Suprapubic skin (tissue), 4 donors: Measurements from ENCODE around the gene TRPV2. TPM values are rescaled to one million over a fixed set of nuclear protein-coding genes. Genes with fewer than 3 reads are reported as not detected.

Source experiments
- DNase-seq, 2 donors: peaks; one replicate each; pipeline ENCODE4 v3.0.0-alpha.2; 2019; ENCODE audit warnings: low spot score in 2 of 2
- H3K27ac ChIP-seq: fragments of 200-600 bp; sonication (generic); one replicate; pipeline ENCODE4 v1.5.1; 2019
- H3K27me3 ChIP-seq: fragments of 200-600 bp; sonication (generic); one replicate; pipeline ENCODE4 v1.5.1; 2019
- H3K36me3 ChIP-seq: fragments of 200-600 bp; sonication (generic); one replicate; pipeline ENCODE4 v1.5.1; 2019
- H3K4me1 ChIP-seq: fragments of 200-600 bp; sonication (generic); one replicate; pipeline ENCODE4 v1.5.1; 2019
- H3K4me3 ChIP-seq: fragments of 200-600 bp; sonication (generic); one replicate; pipeline ENCODE4 v1.5.1; 2019; ENCODE audit warnings: mild to moderate bottlenecking
- H3K9me3 ChIP-seq: fragments of 200-600 bp; sonication (generic); one replicate; pipeline ENCODE4 v1.5.1; 2019
- EP300 ChIP-seq: sonication (generic); formaldehyde crosslinking; IDR thresholded peaks from one replicate; pipeline ENCODE4 v1.6.1; 2017; ENCODE audit warnings: antibody characterized with exemption
- POLR2A ChIP-seq, 2 donors: fragments of 450-650 bp; IDR thresholded peaks; one replicate each; pipeline ENCODE4 v1.6.1; 2017; ENCODE audit warnings: antibody characterized with exemption in 2 of 2, mild to moderate bottlenecking in 2 of 2, moderate library complexity in 2 of 2
- POLR2AphosphoS5 ChIP-seq, 3 donors: sonication (generic); formaldehyde crosslinking; IDR thresholded peaks; one replicate each; pipeline ENCODE4 v1.6.1; 2017; ENCODE audit warnings: antibody characterized with exemption in 3 of 3
- WGBS: methylation state at CpG from one replicate; pipeline ENCODE4 v1.1.5; 2018; 5-methylcytosine and 5-hydroxymethylcytosine counted together
- total RNA-seq, 4 donors: library from RNA; depleted of rRNA; stranded (reverse); fragments of >200 nt; gene quantifications; one replicate each; pipeline ENCODE4 v1.1.0, GENCODE V29; 2016
- TF ChIP-seq, protein P1 (sequence below), 2 donors: fragments of 200-600 bp in 1 of 2; fragments of 450-650 bp in 1 of 2; sonication (generic) in 1 of 2; IDR thresholded peaks; one replicate each; pipeline ENCODE4 v1.5.1; 2016 to 2019; ENCODE audit warnings: antibody characterized with exemption in 2 of 2, mild to moderate bottlenecking in 1 of 2, moderate library complexity in 1 of 2

TRPV2 gene
- total RNA-seq, 4 donors from 2014 or later, result 3.0 to 13.9 (median 7.9) TPM

DNA sequence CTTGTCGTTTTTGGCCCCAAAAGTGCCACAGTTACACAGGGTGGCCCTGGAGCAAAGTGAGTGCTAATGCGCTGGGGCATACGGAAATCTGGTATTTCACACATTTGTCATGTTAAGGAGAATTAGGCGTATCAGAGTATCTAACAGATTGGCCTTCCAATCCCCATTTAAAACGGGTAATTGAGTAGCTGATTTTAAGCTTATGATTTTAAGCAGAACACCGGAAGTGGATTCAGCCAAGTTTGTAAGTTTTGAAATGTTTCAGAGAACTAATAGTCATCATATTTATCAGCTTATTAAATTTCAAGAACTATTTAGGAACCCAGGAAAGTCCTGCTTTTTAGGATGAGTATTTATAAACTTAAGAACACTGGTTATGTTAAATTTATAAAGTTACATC is 57.2 kb downstream of the TRPV2 start:
- H3K27me3 ChIP-seq, result no peaks in the 10 kb centered on the region
- no peak for DNase-seq
- H3K4me3 ChIP-seq, result no peak overlapping the region
- no peak overlapping the region for H3K27ac ChIP-seq
- H3K9me3 ChIP-seq, result no peaks in the 10 kb centered on the region
- peaks cover 7% of the 10 kb centered on the region for H3K4me1 ChIP-seq
- TF ChIP-seq POLR2AphosphoS5 (IDR thresholded peaks at IDR 0.05) (no peak), EP300 (no peak)
- no peaks in the 10 kb centered on the region for H3K36me3 ChIP-seq
- WGBS, result 82% methylated on average over 6 of the region's 6 CpGs

DNA sequence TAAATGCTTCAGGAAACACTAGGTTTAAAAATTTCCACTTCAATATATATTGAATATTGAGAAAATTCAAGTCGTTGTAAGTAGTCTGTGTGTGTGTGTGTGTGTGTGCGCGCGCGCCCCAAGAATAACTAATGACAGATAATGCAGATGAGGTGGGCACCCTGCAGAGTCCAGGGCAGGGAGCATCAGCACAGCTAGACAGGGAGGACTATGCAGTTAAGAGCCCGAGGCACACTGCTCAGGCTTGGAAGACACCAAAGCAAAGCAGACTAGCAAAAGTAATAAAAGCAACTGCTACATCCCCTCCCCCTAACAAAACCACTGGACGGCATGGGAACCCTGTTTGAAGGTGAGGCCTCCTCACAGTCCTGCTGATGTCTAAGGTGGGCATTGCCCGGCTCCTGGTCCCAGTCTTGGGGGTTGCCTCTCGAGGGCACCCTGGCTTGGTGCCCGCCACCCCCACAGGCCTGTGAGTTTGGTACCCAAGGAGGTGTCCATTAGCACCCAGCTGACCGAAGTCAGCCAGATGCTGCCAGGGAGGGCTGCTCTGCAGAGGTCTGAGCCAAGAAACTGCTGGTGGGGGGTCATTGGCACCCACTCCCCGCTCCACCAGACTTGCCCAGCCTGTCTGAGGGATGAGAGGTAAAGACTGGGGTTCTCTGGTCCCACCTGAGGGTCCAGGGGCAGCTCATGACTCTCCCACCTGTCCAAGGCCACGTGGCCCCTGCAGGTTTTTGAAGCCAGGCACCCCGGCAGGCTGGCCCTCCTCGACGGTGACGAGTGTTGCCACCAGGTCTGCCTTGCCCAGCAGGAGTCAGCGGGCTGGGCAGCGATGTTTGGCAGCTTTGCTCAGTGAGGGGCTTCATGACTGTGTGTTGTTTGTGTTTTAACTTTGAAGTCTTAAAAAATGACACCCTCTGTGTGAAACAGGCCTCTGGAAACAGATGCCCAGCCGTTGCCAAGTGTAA is 58.0 kb downstream of the TRPV2 start:
- Histone ChIP-seq H3K36me3 (no peaks in the 10 kb centered on the region), H3K4me3 (no peak overlapping the region), H3K4me1 (peaks cover 14% of the 10 kb centered on the region), H3K27me3 (no peaks in the 10 kb centered on the region), H3K9me3 (no peaks in the 10 kb centered on the region), H3K27ac (no peak overlapping the region)
- no peak for DNase-seq
- TF ChIP-seq, protein P1, sequence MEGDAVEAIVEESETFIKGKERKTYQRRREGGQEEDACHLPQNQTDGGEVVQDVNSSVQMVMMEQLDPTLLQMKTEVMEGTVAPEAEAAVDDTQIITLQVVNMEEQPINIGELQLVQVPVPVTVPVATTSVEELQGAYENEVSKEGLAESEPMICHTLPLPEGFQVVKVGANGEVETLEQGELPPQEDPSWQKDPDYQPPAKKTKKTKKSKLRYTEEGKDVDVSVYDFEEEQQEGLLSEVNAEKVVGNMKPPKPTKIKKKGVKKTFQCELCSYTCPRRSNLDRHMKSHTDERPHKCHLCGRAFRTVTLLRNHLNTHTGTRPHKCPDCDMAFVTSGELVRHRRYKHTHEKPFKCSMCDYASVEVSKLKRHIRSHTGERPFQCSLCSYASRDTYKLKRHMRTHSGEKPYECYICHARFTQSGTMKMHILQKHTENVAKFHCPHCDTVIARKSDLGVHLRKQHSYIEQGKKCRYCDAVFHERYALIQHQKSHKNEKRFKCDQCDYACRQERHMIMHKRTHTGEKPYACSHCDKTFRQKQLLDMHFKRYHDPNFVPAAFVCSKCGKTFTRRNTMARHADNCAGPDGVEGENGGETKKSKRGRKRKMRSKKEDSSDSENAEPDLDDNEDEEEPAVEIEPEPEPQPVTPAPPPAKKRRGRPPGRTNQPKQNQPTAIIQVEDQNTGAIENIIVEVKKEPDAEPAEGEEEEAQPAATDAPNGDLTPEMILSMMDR (IDR thresholded peaks at IDR 0.05), result no peak
- TF ChIP-seq POLR2AphosphoS5 (IDR thresholded peaks at IDR 0.05), result no peak
- no peak for TF ChIP-seq POLR2A (IDR thresholded peaks at IDR 0.05)
- no peak for TF ChIP-seq EP300
- WGBS, result 88% methylated on average over 20 of the region's 20 CpGs

DNA sequence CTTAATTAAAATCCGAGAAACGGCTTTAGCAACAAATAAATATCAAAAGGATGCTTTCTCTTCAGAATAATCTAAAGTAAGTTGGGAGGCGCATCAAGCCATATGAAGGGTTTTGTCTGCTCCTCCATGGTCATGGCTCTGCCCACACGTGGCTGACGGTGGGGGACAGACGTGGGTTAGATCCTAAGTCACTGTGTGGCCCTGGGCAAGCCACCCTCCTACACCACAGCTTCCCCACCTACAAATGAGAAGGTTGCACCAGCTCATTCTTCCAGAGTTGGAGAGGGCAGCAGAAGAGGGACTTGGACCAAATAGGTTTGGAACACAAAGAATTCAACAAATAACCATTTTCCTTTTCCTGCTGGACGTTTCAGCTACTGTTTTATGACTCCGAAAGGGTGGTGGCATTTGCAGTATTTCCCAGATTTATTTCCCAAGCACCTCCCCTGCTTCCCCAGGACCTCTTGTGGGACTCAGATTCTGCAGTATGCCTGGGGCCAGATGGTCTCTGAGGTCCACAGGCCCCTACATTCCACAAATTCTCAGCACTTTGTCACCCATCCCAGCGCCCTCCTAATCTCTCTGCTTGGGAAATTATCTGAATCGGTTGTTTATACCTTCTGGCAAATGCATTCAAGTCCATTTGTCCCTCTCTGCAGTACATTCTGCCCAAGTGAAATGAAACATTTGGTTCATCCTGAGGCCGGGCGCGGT is 58.8 kb downstream of the TRPV2 start:
- WGBS, result 83% methylated on average over 13 of the region's 13 CpGs
- Histone ChIP-seq H3K9me3 (no peaks in the 10 kb centered on the region), H3K27ac (no peak overlapping the region), H3K36me3 (no peaks in the 10 kb centered on the region), H3K4me1 (peaks cover 23% of the 10 kb centered on the region), H3K4me3 (no peak overlapping the region), H3K27me3 (no peaks in the 10 kb centered on the region)
- TF ChIP-seq POLR2AphosphoS5 (IDR thresholded peaks at IDR 0.05) (no peak), EP300 (no peak)
- DNase-seq, result no peak

DNA sequence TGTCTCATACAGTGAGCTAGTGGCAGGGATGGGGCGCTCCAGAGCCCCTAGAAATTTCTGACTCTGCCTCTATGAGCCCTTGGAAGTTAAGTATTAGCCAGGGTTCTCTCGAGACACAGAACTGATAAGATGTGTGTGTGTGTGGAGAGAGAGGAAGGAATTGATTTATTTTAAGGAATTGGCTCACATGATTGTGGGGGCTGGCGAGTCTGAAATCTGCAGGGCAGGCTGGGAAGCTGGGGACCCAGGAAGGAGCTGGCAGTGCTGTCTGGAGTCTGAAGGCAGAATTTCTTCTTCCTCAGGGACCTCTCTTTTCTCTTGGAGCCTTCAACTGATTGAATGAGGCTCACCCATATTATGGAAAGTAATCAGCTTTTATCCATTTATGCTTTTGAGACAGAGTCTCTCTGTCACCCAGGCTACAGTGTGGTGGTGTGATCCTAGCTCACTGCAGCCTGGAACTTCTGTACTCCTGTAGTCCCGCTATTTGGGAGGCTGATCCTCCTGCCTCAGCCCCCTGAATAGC is 59.9 kb downstream of the TRPV2 start:
- 82% methylated on average over 4 of the region's 4 CpGs for whole genome bisulfite sequencing
- no peak for DNase-seq

DNA sequence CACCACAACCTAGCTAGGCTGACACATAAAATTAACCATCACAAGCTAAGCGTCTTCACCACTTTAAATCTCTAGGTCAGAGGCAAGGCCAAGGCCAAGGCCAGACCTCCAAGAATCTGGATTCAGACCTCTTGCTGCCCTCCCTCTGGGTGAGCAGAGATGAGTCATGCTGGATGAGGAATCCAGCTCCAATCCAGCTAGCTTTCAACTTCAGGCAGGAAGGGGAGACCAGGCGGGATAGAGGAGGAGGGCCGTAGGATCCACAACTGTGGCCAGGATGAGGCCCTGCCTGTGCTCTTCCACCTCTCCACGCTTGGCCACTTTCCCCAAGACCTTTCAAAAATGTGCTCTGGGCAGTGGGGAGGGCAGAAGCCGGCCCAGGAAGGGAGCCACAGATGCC is 61.9 kb downstream of the TRPV2 start:
- H3K9me3 ChIP-seq, result no peaks in the 10 kb centered on the region
- H3K4me1 ChIP-seq, result peaks cover 23% of the 10 kb centered on the region
- DNase-seq, result no peak
- TF ChIP-seq EP300 (no peak), POLR2AphosphoS5 (IDR thresholded peaks at IDR 0.05) (no peak), POLR2A (IDR thresholded peaks at IDR 0.05) (no peak)
- TF ChIP-seq, protein P1 (IDR thresholded peaks at IDR 0.05), result no peak
- H3K4me3 ChIP-seq, result no peak overlapping the region
- H3K27ac ChIP-seq, result peak overlapping the region; percentile 51
- WGBS, result 65% methylated on average over 2 of the region's 5 CpGs
- H3K36me3 ChIP-seq, result no peaks in the 10 kb centered on the region
- no peaks in the 10 kb centered on the region for H3K27me3 ChIP-seq

More for the DNA sequence above, 59.9 kb downstream of the TRPV2 start:
- no peaks in the 10 kb centered on the region for H3K9me3 ChIP-seq
- H3K27ac ChIP-seq, result no peak overlapping the region
- H3K27me3 ChIP-seq, result no peaks in the 10 kb centered on the region
- H3K4me1 ChIP-seq, result peaks cover 23% of the 10 kb centered on the region
- TF ChIP-seq EP300, result no peak
- no peak for TF ChIP-seq POLR2A (IDR thresholded peaks at IDR 0.05)
- TF ChIP-seq, protein P1 (IDR thresholded peaks at IDR 0.05), result no peak
- no peak for TF ChIP-seq POLR2AphosphoS5 (IDR thresholded peaks at IDR 0.05)
- no peaks in the 10 kb centered on the region for H3K36me3 ChIP-seq
- H3K4me3 ChIP-seq, result no peak overlapping the region

DNA sequence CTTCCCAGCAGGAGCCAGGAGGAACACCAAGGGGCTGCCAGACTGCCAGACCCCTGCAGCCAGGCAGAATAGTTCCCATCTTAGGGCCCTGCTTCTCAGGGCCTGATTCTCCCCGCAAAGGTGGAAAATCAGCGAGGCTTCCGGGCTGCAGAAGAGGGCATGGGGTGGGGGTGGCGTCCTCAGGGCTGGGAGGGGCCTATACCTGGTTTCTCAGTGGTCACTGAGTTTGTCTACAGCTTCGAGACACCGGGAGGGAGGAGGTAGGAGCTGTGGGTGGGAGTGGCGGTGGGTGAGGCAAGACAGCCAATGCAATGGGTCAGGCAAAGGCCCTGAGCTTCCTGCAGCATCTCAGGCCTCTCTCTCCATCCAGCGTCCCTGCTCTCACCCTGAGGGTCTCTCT is 62.3 kb downstream of the TRPV2 start:
- Histone ChIP-seq H3K27ac (peak overlapping the region; percentile 51), H3K4me1 (peaks cover 23% of the 10 kb centered on the region), H3K36me3 (no peaks in the 10 kb centered on the region), H3K27me3 (no peaks in the 10 kb centered on the region), H3K4me3 (no peak overlapping the region), H3K9me3 (no peaks in the 10 kb centered on the region)
- TF ChIP-seq POLR2A (IDR thresholded peaks at IDR 0.05) (no peak), POLR2AphosphoS5 (IDR thresholded peaks at IDR 0.05) (no peak), EP300 (no peak)
- TF ChIP-seq, protein P1 (IDR thresholded peaks at IDR 0.05), result no peak
- 81% methylated on average over 6 of the region's 8 CpGs for WGBS
- DNase-seq, result no peak
